ENCODE measurements around the gene TSHZ2. TPM values are rescaled to one million over a fixed set of nuclear protein-coding genes. Genes with fewer than 3 reads are reported as not detected.

The TSHZ2 gene
- total RNA-seq, 1 experiment from 2014 or later, result 0.07 TPM

GRCh38 chr20:53252002-53252401 is 279.8 kb downstream of the TSHZ2 start:
- H2BK15ac ChIP-seq (ENCODE audit: low read depth, low read length), result no peak overlapping the region
- H3K79me2 ChIP-seq (ENCODE audit: insufficient read depth, low read length), result no peaks in the 10 kb centered on the region
- no peak overlapping the region for H2BK12ac ChIP-seq (ENCODE audit: insufficient read length, low read depth, low read length)
- no peak overlapping the region for H3K9ac ChIP-seq (ENCODE audit: extremely low read depth, insufficient read length, low read length)
- H3K4me1 ChIP-seq (ENCODE audit: insufficient read depth, low read length), result no peaks in the 10 kb centered on the region
- no peak for TF ChIP-seq CTCF (conservative IDR thresholded peaks at IDR 0.05)
- no peak for DNase-seq
- no CpG with 5 or more reads among the region's 5 CpGs for WGBS (ENCODE audit: extremely low coverage, insufficient read length, low lambda C conversion rate)
- Mint-ChIP-seq H3K27me3 (ENCODE audit: low read depth) (peaks cover 2% of the 10 kb centered on the region), H3K27ac (no peak overlapping the region), H3K4me3 (no peak overlapping the region), H3K9me3 (peaks cover 2 to 13% of the 10 kb centered on the region in 2 experiments), H3K4me1 (peaks cover 0 to 4% of the 10 kb centered on the region in 2 experiments; a peak in 1 of 4 replicates), H3K36me3 (ENCODE audit: insufficient read depth in 1 of 3, low read depth in 3 of 3) (peaks cover 3 to 17% (median 7%) of the 10 kb centered on the region in 3 experiments; a peak in 6 of 7 replicates)
- no peaks in the 10 kb centered on the region for H3K23me2 ChIP-seq (ENCODE audit: insufficient read length, low read depth, low read length, poor library complexity, severe bottlenecking)
- no peak overlapping the region for H2BK20ac ChIP-seq (ENCODE audit: low read depth, low read length, poor library complexity, severe bottlenecking)
- no peak overlapping the region for H3T11ph ChIP-seq (ENCODE audit: low read length)
- H4K8ac ChIP-seq (replicated peaks; ENCODE audit: insufficient read length, low read depth, low read length), result no peak overlapping the region
- H3K23ac ChIP-seq (ENCODE audit: insufficient read length, low read depth, low read length), result no peak overlapping the region
- no peak overlapping the region for H4K5ac ChIP-seq (ENCODE audit: insufficient read length, low read depth, low read length)
- H3K4me2 ChIP-seq (ENCODE audit: insufficient read depth, insufficient read length, low read length), result no peak overlapping the region
- no peak overlapping the region for H3K56ac ChIP-seq (ENCODE audit: insufficient read length, low read depth, low read length)
- no peak overlapping the region for H3K18ac ChIP-seq (ENCODE audit: insufficient read length, low read depth, low read length)
- H2BK120ac ChIP-seq (ENCODE audit: low read depth, low read length, poor library complexity, severe bottlenecking), result no peak overlapping the region
- no peak overlapping the region for H3K14ac ChIP-seq (ENCODE audit: insufficient read depth, low read length)
- no peaks in the 10 kb centered on the region for H4K20me1 ChIP-seq (ENCODE audit: control insufficient read depth, insufficient read depth, insufficient read length)
- no peaks in the 10 kb centered on the region for H3K79me1 ChIP-seq (ENCODE audit: insufficient read depth, low read depth, low read length, poor library complexity, severe bottlenecking)
- no peak overlapping the region for H2BK5ac ChIP-seq (ENCODE audit: insufficient read length, low read length)
- no peaks in the 10 kb centered on the region for H3K9me3 ChIP-seq (ENCODE audit: control insufficient read depth, low read depth, low read length)
- H2AFZ ChIP-seq (ENCODE audit: low read length), result no peak overlapping the region
- H2AK5ac ChIP-seq (ENCODE audit: insufficient read length, low read length), result no peak overlapping the region
- no peaks in the 10 kb centered on the region for H3K27me3 ChIP-seq (ENCODE audit: insufficient read depth, low read length)
- no peak overlapping the region for H4K91ac ChIP-seq (ENCODE audit: insufficient read length, low read depth, low read length)
- H3K4ac ChIP-seq (ENCODE audit: low read depth, low read length), result no peak overlapping the region
- H3K27ac ChIP-seq (ENCODE audit: insufficient read length, low read depth, low read length), result no peak overlapping the region

Data from H9 (cell line).